HepG2 (cell line): ENCODE results near the gene HSD3B1.

Source experiments
- RNF2 ChIP-seq: fragments of 450-650 bp; conservative IDR thresholded peaks from 2 replicates; pipeline ENCODE4 v1.6.1; 2016; ENCODE audit warnings: low read depth
- ZNF652 ChIP-seq: IDR thresholded peaks from 2 replicates; pipeline ENCODE4 v1.6.1; 2016; ENCODE audit warnings: low read depth, borderline replicate concordance
- TF ChIP-seq, protein P1 (sequence below): sonication (generic); formaldehyde crosslinking; IDR thresholded peaks from 2 replicates; pipeline ENCODE4 v1.5.0; 2020; ENCODE audit warnings: mild to moderate bottlenecking, missing genetic modification reagents, moderate library complexity

GRCh38 chr1:119485201-119485600 lies 21.8 kb upstream of the HSD3B1 start:
- TF ChIP-seq RNF2 = no peak
- TF ChIP-seq, protein P1, sequence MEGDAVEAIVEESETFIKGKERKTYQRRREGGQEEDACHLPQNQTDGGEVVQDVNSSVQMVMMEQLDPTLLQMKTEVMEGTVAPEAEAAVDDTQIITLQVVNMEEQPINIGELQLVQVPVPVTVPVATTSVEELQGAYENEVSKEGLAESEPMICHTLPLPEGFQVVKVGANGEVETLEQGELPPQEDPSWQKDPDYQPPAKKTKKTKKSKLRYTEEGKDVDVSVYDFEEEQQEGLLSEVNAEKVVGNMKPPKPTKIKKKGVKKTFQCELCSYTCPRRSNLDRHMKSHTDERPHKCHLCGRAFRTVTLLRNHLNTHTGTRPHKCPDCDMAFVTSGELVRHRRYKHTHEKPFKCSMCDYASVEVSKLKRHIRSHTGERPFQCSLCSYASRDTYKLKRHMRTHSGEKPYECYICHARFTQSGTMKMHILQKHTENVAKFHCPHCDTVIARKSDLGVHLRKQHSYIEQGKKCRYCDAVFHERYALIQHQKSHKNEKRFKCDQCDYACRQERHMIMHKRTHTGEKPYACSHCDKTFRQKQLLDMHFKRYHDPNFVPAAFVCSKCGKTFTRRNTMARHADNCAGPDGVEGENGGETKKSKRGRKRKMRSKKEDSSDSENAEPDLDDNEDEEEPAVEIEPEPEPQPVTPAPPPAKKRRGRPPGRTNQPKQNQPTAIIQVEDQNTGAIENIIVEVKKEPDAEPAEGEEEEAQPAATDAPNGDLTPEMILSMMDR (CRISPR knock-in tag) = no peak
- TF ChIP-seq ZNF652 (CRISPR knock-in tag) = no peak
